ENCODE data around the gene CSNK1D.

CSNK1D gene

DNA sequence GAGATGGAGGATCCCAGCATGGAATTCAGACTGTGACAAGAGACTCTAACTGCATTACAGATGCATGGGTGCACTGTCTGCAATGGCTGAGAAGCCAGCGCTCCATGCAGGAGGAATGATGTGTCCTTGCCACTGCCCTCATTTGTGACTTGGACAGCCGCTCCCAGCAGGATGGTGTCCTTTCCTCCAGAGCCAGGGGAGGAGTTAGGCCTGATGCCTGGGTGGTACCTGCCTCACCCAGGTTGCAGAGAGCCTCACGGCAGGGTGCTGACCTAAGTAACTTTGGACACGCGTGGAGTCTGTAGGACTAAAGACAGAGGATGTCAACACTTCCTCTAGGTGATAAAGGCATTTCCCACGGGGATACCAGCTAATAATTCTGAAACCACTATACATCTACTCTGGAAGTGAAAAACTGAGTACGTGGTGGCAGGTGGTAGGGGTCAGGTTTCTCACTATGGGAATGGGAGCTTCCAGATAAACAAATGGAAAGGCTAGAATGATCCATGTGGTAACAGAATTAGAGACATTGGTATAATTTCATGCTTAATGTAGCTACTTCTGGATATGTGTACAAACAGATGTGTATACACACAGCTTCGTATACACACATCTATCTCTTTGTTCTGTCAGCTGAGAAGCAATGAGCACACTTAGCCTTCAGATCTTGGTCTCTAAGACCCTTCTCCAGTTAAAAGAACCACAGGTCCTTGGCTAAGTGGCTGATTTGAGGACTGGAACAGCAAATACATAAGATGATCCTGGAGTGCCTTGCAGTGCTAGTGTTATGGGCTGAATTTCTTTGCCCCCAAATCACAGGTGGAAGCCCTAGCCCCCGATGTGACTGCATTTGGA lies 13.7 kb upstream of the CSNK1D start:
- no peak for TF ChIP-seq POLR2AphosphoS5 (IDR thresholded peaks at IDR 0.05; ENCODE audit: low read depth, low read length)
- TF ChIP-seq FOXP2 (optimal IDR thresholded peaks at IDR 0.05; ENCODE audit: borderline replicate concordance, extremely low read depth, extremely low read length, insufficient read depth): no peak
- no peak for TF ChIP-seq SIN3A (IDR thresholded peaks at IDR 0.05; ENCODE audit: borderline replicate concordance, insufficient read depth, low read length)
- no peak for TF ChIP-seq REST (IDR thresholded peaks at IDR 0.05; ENCODE audit: insufficient read depth in 1 of 2, low read depth in 2 of 2, low read length in 2 of 2)
- TF ChIP-seq TAF1 (IDR thresholded peaks at IDR 0.05; ENCODE audit: borderline replicate concordance, insufficient read depth, low read length): no peak

DNA sequence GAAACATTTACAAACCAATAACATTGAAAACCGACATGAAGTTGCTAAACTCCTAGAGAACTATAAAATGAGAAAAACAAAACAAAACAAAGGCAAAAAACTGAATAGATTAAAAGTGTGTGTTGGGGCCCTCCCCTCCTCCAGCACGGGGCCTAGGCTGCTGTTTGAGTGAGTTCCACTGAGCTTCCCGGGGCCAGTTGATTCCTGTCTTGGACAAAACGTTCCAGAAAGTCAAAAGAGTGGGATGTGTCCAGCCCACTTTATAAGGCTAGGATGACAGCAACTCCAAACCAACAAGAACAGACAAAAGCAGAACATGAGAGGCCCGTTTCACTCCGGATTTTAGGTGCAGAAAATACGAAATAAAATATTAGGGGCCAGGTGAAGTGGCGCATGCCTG lies 11.6 kb upstream of the CSNK1D start:
- TF ChIP-seq REST (IDR thresholded peaks at IDR 0.05; ENCODE audit: insufficient read depth in 1 of 2, low read depth in 2 of 2, low read length in 2 of 2) (no peak), POLR2AphosphoS5 (IDR thresholded peaks at IDR 0.05; ENCODE audit: low read depth, low read length) (no peak), TAF1 (IDR thresholded peaks at IDR 0.05; ENCODE audit: borderline replicate concordance, insufficient read depth, low read length) (no peak), SIN3A (IDR thresholded peaks at IDR 0.05; ENCODE audit: borderline replicate concordance, insufficient read depth, low read length) (no peak), FOXP2 (optimal IDR thresholded peaks at IDR 0.05; ENCODE audit: borderline replicate concordance, extremely low read depth, extremely low read length, insufficient read depth) (no peak)

DNA sequence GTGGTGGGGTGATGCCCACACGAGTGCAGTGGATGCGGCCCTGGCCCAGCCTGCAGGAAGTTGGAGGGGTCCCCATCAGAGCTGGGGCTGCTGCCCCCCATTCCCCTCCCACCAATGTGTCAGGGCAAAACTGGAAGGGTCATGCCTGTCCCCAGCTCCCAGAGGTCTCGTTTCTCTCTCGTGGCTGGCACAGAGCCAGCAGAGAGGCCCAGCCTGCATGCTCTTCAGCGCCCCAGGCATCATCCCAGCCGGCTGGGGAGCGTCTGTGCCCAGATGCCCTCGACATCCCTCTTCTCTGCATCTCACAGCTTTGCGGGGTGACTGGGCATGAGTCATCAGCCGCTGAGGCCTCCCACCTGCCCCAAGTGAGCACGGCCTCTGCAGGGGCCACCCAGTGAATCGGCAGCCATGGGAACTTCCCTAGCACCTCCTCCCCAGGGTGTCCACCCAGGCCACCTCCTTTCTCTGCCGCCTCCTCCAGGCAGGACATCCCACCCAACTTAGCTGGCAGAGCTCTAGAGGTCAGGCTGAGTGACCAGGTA lies 9.8 kb upstream of the CSNK1D start:
- TF ChIP-seq REST (IDR thresholded peaks at IDR 0.05; ENCODE audit: insufficient read depth in 1 of 2, low read depth in 2 of 2, low read length in 2 of 2) (no peak), FOXP2 (optimal IDR thresholded peaks at IDR 0.05; ENCODE audit: borderline replicate concordance, extremely low read depth, extremely low read length, insufficient read depth) (no peak), TAF1 (IDR thresholded peaks at IDR 0.05; ENCODE audit: borderline replicate concordance, insufficient read depth, low read length) (no peak), POLR2AphosphoS5 (IDR thresholded peaks at IDR 0.05; ENCODE audit: low read depth, low read length) (no peak), SIN3A (IDR thresholded peaks at IDR 0.05; ENCODE audit: borderline replicate concordance, insufficient read depth, low read length) (no peak)

DNA sequence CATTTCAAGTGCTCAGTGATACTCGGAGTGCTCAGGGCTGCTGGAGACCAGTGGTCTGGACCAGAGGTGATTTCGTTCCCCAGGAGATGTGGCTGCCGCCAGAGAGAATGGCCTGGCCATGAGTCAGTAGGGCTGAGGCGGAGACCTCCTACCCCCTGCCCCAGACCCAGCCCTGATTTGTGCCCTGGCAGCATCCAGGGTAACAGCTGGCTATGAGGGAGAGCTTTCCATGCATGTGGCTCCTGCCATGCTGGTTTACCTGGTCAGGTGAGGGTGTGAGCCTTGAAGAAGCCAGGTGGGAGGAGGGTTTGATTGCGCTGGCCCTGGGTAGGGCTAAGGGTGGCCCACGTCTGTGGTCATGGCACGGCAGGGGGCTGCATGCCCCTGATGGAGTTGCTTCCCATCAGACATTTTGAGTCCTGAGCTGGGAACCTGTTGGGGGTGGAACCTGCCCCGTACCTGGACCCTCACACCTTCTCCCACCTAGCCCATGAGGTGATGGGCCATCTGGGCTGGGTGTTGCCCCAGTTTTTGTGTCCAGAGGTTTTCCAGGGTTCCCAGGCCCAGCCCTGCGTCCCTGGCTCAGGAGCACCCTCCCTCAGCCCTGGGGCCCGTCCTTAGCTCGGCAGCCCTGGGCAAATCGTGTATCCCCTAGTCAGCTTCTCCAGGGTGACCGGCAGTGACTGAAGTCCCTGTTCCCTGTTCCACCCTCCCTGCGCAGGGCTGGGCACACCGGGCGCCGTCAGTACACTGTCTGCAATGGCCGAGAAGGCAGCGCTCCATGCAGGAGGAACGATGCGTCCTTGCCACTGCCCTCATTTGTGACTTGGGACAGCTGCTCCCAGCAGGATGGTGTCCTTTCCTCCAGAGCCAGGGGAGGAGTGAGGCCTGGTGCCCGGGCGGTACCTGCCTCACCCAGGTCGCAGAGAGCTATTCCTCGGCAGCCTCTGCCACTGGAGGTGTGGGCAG lies 9.0 kb upstream of the CSNK1D start:
- no peak for TF ChIP-seq TAF1 (IDR thresholded peaks at IDR 0.05; ENCODE audit: borderline replicate concordance, insufficient read depth, low read length)
- TF ChIP-seq FOXP2 (optimal IDR thresholded peaks at IDR 0.05; ENCODE audit: borderline replicate concordance, extremely low read depth, extremely low read length, insufficient read depth): no peak
- TF ChIP-seq POLR2AphosphoS5 (IDR thresholded peaks at IDR 0.05; ENCODE audit: low read depth, low read length): no peak
- TF ChIP-seq SIN3A (IDR thresholded peaks at IDR 0.05; ENCODE audit: borderline replicate concordance, insufficient read depth, low read length): no peak
- TF ChIP-seq REST (IDR thresholded peaks at IDR 0.05; ENCODE audit: insufficient read depth in 1 of 2, low read depth in 2 of 2, low read length in 2 of 2): no peak

Data from PFSK-1 (cell line).